Activated CD8-positive, alpha-beta memory T cell treated with anti-CD3 and anti-CD28 coated beads, Interleukin-2, amount 50 U/mL, for 4 hours (primary cell): ENCODE measurements around the gene RAB4B.
"Not testable (repeated sequence)": the region's sequence is repeated elsewhere in the genome, so short reads cannot be mapped to it uniquely, and the experiment has no call there.

Experiments used
- DNase-seq: peaks from one replicate; pipeline ENCODE4 v3.0.0-alpha.2; 2020

Gene RAB4B

DNA sequence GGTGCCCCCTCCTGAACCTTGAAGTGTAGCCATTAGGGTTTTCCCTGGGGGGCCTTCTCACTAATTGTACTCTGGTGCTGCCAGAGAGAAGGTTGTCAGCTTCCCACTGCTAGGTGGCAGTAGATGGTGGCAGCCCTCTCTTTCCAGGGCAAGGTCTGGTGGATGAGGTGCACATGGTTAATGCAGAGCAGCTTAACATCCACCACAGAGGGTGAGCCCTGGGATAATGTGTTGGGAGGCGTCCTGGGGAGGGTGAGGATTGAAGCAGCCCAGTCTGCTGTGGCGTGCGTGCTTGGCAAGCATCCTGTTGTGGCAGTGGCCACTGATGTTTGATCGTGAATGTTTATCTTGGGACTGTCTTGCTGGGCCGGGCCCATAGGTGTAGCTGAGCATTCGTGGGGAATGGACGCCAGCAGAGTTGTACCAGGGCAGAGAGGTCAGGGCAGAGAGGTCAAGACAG, 26.8 kb downstream of the RAB4B start:
- DNase-seq: no peak

DNA sequence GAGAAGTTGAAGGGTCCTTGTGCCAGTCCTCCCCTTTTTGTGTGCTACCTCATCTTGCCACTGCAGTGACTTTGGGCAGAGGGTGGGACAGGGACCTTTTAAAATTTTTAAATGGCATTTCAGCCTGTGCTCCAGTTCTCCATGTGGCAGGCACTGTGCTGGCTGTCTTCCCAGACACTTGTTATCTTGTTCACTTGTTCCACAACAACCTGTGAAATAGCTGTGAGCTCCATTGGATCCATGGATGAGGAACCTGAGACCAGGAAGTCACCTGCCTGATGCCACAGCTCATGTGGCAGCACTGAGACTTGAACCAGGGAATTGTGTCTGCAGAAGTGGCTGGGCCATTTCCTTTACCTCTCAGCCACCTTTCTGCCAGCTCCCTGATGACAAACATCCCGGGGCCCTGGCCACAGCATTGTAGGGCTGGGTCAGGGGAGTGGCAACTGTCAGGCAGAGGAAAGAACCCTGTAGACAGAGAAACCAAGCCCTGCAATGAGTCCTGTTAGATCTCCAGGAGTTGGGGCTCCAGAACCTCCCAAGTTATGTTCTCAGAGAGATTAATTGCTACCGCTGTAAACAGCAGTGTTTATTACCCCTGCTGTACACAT, 27.3 kb downstream of the RAB4B start:
- peak; percentile 38 for DNase-seq

DNA sequence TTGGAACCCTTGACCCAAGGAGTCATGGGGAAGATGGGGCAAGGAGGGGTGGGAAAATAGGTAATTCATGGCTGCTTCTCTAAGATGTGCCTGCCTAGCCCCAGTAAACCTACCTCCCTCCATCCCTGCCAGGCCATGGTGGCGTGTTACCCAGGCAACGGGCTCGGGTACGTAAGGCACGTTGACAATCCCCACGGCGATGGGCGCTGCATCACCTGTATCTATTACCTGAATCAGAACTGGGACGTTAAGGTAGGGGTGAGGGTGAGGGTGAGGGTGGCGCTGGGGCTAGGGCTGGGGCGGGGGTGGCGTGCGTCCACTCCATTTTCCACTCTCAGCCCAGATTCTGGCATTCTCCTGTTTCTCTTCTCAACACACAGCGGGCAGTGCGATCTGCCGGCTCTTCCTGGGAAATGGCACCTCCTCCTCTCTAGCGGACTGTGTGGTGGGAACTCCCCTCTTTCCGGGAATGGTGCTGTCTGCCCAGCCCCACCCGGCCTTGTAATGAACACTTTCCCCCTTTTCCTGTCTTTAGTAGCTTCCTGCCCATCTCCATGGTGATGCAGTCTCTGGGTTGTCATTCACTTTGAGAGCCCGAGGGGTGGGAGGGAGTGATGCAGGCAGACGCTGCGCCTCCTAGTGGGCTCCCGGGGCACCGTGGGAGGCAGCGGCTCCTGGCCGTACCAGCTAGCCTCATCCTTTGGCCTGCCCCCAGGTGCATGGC, 28.5 kb downstream of the RAB4B start:
- peak; percentile 76 for DNase-seq

DNA sequence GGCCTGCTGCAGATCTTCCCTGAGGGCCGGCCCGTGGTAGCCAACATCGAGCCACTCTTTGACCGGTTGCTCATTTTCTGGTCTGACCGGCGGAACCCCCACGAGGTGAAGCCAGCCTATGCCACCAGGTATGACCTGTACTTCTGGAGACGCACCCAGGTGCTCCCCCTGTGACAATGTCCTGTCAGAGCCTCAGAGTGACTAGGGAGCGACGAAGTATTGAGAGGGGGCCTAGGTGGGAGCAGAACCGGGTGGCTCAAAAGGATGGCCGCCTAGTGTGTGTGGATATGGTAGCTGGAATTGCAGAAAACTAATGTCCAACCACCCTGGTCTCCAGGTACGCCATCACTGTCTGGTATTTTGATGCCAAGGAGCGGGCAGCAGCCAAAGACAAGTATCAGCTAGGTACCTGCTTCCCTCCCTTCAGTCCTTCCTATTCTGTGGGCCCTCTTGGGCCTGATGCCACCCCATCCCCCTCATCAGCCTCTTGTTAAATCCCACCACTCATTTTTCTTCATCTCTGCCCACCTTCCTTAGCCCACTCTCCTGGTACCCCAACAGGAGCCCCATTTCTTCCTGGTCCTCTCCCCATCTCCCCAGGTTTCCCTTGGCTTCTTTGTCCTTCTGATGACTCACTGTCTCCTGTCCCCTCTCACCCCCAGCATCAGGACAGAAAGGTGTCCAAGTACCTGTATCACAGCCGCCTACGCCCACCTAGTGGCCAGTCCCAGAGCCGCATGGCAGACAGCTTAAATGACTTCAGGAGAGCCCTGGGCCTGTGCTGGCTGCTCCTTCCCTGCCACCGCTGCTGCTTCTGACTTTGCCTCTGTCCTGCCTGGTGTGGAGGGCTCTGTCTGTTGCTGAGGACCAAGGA, 29.3 kb downstream of the RAB4B start:
- no peak for DNase-seq

- no peak for DNase-seq
These were observed 29.9 kb downstream of the RAB4B start for GRCh38 chr19:40808021-40808325.

DNA sequence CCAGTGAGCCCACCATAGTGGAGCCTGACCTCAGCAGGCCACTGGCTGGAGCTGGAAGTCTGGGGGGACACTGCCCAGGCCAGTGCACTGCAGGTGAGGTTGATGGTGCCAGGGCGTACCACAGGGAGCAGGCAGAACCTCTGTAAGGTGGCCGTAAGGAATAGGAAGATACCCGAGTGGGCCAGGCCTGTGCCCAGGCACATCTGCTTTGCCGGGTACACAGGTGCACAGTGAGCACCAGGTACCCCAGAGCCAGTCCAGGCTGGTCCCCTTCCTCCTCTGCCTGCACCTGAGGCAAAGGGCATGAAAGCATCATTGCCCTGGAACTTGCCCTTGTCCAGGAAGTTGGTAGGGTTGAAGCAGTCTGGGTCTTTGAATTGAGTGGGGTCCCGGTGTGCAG, 30.4 kb downstream of the RAB4B start:
- DNase-seq: no peak

DNA sequence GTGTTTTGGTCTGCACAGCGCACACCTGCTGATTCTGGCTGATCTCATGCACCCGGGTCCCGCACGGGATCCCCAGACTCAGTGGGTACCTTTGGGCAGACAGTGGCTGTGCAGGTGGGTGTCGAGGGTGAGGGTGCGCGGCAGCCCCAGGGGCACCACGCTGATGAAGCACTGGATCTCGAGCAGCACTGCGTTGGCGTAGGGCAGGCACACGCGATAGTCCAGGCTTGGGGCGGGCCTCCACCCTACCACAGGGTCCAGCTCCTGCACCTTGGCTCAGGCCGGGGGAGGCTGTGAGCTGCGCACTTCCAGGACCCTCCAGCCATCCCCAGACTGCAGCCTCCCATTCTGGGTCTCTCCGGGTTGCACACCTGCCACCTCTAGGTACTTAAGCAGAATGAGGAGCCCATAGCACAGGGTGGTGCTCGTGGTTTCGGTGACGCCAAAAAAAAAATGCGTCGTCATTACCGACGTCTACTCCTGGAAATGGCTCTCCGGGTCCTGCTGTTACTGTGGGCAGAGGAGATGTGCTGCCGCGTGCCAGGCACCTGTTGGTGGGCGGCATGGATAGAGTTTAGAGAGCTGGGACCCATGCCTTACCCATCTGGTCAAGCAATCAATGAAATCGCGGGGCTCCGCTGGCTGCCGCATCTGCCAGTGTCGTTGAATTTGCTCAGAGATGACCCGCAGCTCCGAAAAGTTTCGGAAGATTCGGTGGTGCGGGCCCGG, 31.5 kb downstream of the RAB4B start:
- no peak for DNase-seq

DNA sequence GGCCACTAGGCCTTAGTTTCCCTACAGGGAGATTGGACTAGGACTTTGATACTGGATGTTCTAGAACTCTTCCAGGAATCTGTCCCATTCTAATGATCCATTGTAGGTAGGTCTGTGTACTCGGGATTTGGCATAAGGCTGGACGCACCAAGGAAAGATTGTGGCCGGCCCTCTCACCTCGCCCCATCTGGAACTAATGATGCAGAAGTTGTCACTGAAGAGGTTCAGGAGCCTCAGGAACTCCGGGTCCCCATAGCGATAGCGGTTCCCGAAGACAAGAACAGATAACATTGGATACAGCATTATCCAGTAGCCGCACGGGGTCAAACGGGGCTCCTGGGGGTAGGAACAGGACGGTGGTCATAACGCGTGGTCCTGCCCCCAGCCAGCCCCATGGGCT, 32.1 kb downstream of the RAB4B start:
- no peak for DNase-seq

DNA sequence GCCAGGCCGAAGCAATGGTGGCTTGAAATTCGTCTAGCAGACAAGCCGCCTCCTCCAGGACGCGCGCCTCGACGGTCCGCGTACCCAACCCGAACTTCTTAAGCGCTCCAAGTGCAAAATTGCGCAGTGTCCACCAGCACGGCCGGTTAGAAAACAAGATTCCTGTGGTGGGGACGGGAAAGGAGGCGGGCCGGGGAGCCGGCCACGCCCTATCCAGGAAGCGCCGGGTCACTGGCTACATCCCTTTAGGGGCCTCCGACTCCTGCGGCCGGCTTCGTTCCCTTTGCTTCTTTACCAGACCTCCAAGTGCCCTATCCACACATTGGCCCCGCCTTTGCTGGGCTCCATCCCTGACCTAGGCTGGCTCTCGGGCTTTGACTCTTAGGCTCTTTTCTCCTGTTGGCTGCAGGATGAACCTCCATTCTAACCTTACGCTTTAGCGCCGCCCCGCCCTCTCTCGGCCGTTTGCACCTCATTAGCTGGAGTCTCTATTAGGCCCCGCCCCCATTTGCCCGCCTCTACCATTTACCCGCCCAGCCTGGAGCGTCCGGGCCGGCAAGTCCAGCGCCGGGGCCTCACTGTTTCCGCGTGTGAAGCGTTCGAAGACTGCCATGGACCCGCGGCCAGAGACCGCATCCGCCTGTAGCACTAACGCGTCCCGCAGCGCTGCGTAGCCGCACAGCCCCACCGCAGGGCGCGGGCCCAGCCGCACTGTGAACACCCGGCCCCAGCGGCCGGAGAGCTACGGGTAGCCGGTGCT, 32.8 kb downstream of the RAB4B start:
- DNase-seq: peak; percentile 48

- no peak for DNase-seq
These were observed 33.7 kb downstream of the RAB4B start for GRCh38 chr19:40811478-40812341.

GRCh38 chr19:40812571-40812970, 34.5 kb downstream of the RAB4B start:
- DNase-seq: not testable (repeated sequence)

GRCh38 chr19:40813182-40813581, 35.1 kb downstream of the RAB4B start:
- DNase-seq: no peak

DNA sequence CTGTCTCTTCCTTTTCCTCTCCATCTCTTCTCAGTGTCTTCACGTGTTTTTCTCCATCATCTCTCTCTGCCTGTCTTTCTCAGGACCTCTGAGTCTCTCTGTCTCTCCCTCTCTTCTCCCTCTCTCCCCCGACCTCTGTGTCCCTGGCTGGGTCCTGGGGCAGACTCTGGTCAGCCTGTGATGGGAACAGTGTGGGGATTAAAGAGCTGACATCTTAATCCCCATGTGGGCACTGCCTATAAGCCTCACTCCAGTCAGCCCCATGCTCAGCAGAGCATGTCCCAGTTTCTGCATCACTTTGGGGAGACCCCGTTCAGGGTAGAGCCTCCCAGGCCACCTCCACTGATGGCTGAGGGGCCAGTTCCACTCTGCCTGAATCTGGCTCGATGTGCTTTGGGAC, 37.2 kb downstream of the RAB4B start:
- DNase-seq: no peak

GRCh38 chr19:40818480-40819399, 40.7 kb downstream of the RAB4B start:
- peak; percentile 80 for DNase-seq

- DNase-seq: peak; percentile 67
These were observed 41.6 kb downstream of the RAB4B start for GRCh38 chr19:40819479-40820234.

GRCh38 chr19:40822161-40822560, 44.1 kb downstream of the RAB4B start:
- no peak for DNase-seq

DNA sequence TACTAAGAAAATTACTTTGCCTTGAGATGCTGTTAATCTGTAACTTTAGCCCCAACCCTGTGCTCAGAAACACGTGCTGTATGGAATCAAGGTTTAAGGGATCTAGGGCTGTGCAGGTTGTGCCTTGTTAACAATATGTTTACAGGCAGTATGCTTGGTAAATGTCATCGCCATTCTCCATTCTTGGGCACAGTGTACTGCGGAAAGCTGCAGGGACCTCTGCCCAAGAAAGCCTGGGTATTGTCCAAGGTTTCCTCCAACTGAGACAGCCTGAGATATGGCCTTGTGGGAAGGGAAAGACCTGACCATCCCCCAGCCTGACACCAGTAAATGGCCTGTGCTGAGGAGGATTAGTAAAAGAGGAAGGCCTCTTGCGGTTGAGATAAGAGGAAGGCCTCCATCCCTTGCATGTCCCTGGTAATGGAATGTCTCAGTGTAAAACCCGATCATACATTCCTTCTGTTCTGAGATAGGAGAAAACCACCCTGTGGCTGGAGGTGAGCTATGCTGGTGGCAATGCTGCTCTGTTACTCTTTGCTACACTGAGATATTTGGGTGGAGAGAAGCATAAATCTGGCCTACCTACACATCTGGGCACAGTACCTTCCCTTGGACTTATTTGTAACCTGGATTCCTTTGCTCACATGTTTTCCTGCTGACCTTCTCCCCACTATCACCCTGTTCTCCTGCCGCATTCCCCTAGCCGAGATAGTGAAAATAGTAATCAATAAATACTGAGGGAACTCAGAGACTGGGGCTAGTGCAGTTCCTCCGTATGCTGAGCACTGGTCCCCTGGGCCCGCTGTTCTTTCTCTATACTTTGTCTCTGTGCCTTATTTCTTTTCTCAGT, 44.9 kb downstream of the RAB4B start:
- DNase-seq: not testable (repeated sequence)

- DNase-seq: not testable (repeated sequence)
These were observed 46.9 kb downstream of the RAB4B start for GRCh38 chr19:40824916-40825315.
